Testis (tissue), 3 donors: ENCODE measurements around the gene TIAM2. TPM values are rescaled to one million over a fixed set of nuclear protein-coding genes. Genes with fewer than 3 reads are reported as not detected.

Experiments used
- DNase-seq: peaks from one replicate; pipeline ENCODE4 v3.0.0-alpha.2; 2019
- H3K27ac ChIP-seq, 2 donors: fragments of 200-600 bp; sonication (generic); one replicate each; pipeline ENCODE4 v1.5.1; 2019
- H3K27me3 ChIP-seq: fragments of 200-600 bp; sonication (generic); one replicate; pipeline ENCODE4 v1.5.1; 2019
- H3K36me3 ChIP-seq: fragments of 200-600 bp; sonication (generic); one replicate; pipeline ENCODE4 v1.5.1; 2017; ENCODE audit warnings: low read depth; ENCODE audit errors: missing control alignments
- H3K4me1 ChIP-seq: fragments of 200-600 bp; sonication (generic); one replicate; pipeline ENCODE4 v1.5.1; 2019
- H3K4me3 ChIP-seq, 2 donors: fragments of 200-600 bp; sonication (generic); one replicate each; pipeline ENCODE4 v1.5.1; 2017 to 2019
- H3K9me3 ChIP-seq: fragments of 200-600 bp; sonication (generic); one replicate; pipeline ENCODE4 v1.5.1; 2017
- CTCF ChIP-seq, 3 experiments: fragments of 450-650 bp in 2 of 3; fragments of 200-600 bp in 1 of 3; sonication (generic) in 1 of 3; IDR thresholded peaks; one replicate each; pipeline ENCODE4 v1.5.1; 2016 to 2019; ENCODE audit warnings: antibody characterized with exemption in 3 of 3, mild to moderate bottlenecking in 2 of 3, moderate library complexity in 1 of 3
- POLR2A ChIP-seq: fragments of 450-650 bp; IDR thresholded peaks from one replicate; pipeline ENCODE4 v1.6.1; 2017; ENCODE audit warnings: antibody characterized with exemption, mild to moderate bottlenecking, moderate library complexity
- WGBS, 2 donors: methylation state at CpG; one replicate each; pipeline ENCODE4 v1.1.5; 2018; 5-methylcytosine and 5-hydroxymethylcytosine counted together
- intact Hi-C: fragments of 100-400 bp; cut with DNase I; formaldehyde crosslinking; loops from one replicate; pipeline ENCODE4 v1.15.1; 2023; ENCODE audit warnings: low total_unique reads
- polyA plus RNA-seq: library from polyadenylated mRNA; stranded (reverse); fragments of 350-450 nt; fragmentation: Illumina TruSeq; extraction: RNeasy Lipid Tissue Mini Kit (QIAGEN cat#74804); gene quantifications from one replicate; pipeline ENCODE4 v1.2.3, GENCODE V29; 2014; ENCODE audit warnings: low read depth, low replicate concordance; ENCODE audit not compliant: insufficient read depth
- total RNA-seq, 2 donors: library from RNA; depleted of rRNA; stranded (reverse); fragments of >200 nt; gene quantifications; one replicate each; pipeline ENCODE4 v1.2.3, GENCODE V29; 2016

TIAM2 gene
- total and polyA plus RNA-seq, 3 donors from 2014 or later, result 22.7 to 43.8 (median 38.0) TPM

GRCh38 chr6:155045561-155046404, 50.7 kb downstream of the TIAM2 start:
- H3K4me3 ChIP-seq, result no peak overlapping the region
- H3K27me3 ChIP-seq, result no peaks in the 10 kb centered on the region
- H3K9me3 ChIP-seq, result no peaks in the 10 kb centered on the region
- no peaks in the 10 kb centered on the region for H3K36me3 ChIP-seq
- no peak for DNase-seq
- TF ChIP-seq CTCF (IDR thresholded peaks at IDR 0.05), result no peak
- no peak for TF ChIP-seq POLR2A
- no peaks in the 10 kb centered on the region for H3K4me1 ChIP-seq
- intact Hi-C loops, result no loop called here
- no peak overlapping the region for H3K27ac ChIP-seq
- WGBS, 2 donors, result 84 to 85% methylated on average over 9 of the region's 9 CpGs

GRCh38 chr6:155047523-155047922, 52.4 kb downstream of the TIAM2 start:
- DNase-seq, result no peak
- H3K4me3 ChIP-seq, result no peak overlapping the region
- intact Hi-C loops, result no loop called here
- H3K4me1 ChIP-seq, result no peaks in the 10 kb centered on the region
- WGBS, 2 donors, result 80 to 84% methylated on average over 7 of the region's 7 CpGs
- H3K36me3 ChIP-seq, result no peaks in the 10 kb centered on the region
- H3K27ac ChIP-seq, result no peak overlapping the region
- H3K9me3 ChIP-seq, result no peaks in the 10 kb centered on the region
- H3K27me3 ChIP-seq, result no peaks in the 10 kb centered on the region
- TF ChIP-seq CTCF (IDR thresholded peaks at IDR 0.05) (no peak), POLR2A (no peak)

- no peaks in the 10 kb centered on the region for H3K27me3 ChIP-seq
- H3K9me3 ChIP-seq, result no peaks in the 10 kb centered on the region
- WGBS, 2 donors, result 87 to 98% methylated on average over 5 of the region's 5 CpGs
- H3K36me3 ChIP-seq, result no peaks in the 10 kb centered on the region
- no peak overlapping the region for H3K27ac ChIP-seq
- H3K4me1 ChIP-seq, result no peaks in the 10 kb centered on the region
- no peak overlapping the region for H3K4me3 ChIP-seq
- TF ChIP-seq POLR2A, result no peak
- no peak for TF ChIP-seq CTCF (IDR thresholded peaks at IDR 0.05)
- DNase-seq, result no peak
- intact Hi-C loops, result no loop called here
Measured at GRCh38 chr6:155050311-155050710, 55.2 kb downstream of the TIAM2 start.

DNA sequence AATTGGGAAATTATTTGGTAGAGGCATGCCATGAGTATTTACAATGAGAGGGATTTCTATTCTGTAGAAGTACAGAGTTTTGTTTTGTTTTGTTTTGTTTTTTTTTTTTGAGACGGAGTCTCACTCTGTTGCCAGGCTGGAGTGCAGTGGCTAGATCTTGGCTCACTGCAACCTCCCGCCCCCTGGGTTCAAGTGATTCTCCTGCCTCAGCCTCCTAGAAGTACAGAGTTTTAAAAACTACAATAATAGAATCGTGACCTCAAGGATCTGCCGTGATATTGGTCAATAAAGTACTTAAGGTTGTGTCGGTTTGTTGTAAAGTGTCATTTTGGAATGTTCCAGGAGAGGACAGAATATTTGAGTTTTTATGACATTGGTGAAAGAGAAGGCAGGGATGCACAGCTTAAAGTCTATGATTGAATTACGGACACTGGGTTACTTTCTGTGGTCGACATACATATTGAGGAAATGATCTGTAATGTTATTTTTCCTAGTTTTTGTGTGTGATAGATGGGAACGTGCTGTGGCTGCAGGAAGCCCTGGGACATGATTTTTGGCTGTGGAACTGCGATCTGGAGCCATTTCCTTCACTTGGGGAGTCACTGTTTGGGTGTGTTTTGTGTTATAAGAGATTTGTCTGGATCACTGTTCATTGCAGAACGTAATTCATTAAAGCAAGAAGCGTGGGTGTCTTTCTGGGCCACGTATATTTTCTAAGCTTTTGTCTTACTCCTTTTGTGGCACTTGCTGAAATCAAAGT, 59.6 kb downstream of the TIAM2 start:
- Histone ChIP-seq H3K36me3 (no peaks in the 10 kb centered on the region), H3K27ac (no peak overlapping the region), H3K4me3 (no peak overlapping the region), H3K4me1 (no peaks in the 10 kb centered on the region), H3K9me3 (no peaks in the 10 kb centered on the region), H3K27me3 (no peaks in the 10 kb centered on the region)
- intact Hi-C loops, result no loop called here
- 50% methylated on average over 12 of the region's 12 CpGs for WGBS, 2 donors
- TF ChIP-seq POLR2A, result no peak
- TF ChIP-seq CTCF (IDR thresholded peaks at IDR 0.05), result no peak
- DNase-seq, result no peak
